Measurements from ENCODE around the gene ZFHX3. TPM values are rescaled to one million over a fixed set of nuclear protein-coding genes. Genes with fewer than 3 reads are reported as not detected.
"Not testable (repeated sequence)": the region's sequence is repeated elsewhere in the genome, so short reads cannot be mapped to it uniquely, and the experiment has no call there.

Gene ZFHX3
- total RNA-seq, 1 donor from 2014 or later: 0.81 TPM

GRCh38 chr16:73000907-73001521 lies 46.9 kb downstream of the ZFHX3 start:
- intact Hi-C loops (cut with micrococcal nuclease): no loop called here

- intact Hi-C loops (cut with micrococcal nuclease): no loop called here
These were observed 47.7 kb downstream of the ZFHX3 start for GRCh38 chr16:73000020-73000906.

- intact Hi-C loops (cut with micrococcal nuclease): no loop called here
These were observed 48.3 kb downstream of the ZFHX3 start for GRCh38 chr16:72999541-73000019.

GRCh38 chr16:72997141-72997542 lies 50.8 kb downstream of the ZFHX3 start:
- intact Hi-C loops (cut with micrococcal nuclease): no loop called here

- intact Hi-C loops (cut with micrococcal nuclease): no loop called here
These were observed 51.5 kb downstream of the ZFHX3 start for GRCh38 chr16:72996291-72997062.

GRCh38 chr16:72995882-72996270 lies 52.1 kb downstream of the ZFHX3 start:
- intact Hi-C loops (cut with micrococcal nuclease): loop anchor here (1.0 kb wide), 1 partner anchor 24 kb away; no protein-coding TSS in a partner anchor

GRCh38 chr16:72995151-72995881 lies 52.6 kb downstream of the ZFHX3 start:
- intact Hi-C loops (cut with micrococcal nuclease): loop anchor here (1.0 kb wide), 1 partner anchor 23 kb away; no protein-coding TSS in a partner anchor

- intact Hi-C loops (cut with micrococcal nuclease): no loop called here
These were observed 55.8 kb downstream of the ZFHX3 start for GRCh38 chr16:72992142-72992601.

GRCh38 chr16:72991644-72992043 lies 56.3 kb downstream of the ZFHX3 start:
- intact Hi-C loops (cut with micrococcal nuclease): no loop called here

- intact Hi-C loops (cut with micrococcal nuclease): no loop called here
These were observed 56.7 kb downstream of the ZFHX3 start for GRCh38 chr16:72991211-72991610.

- intact Hi-C loops (cut with micrococcal nuclease): no loop called here
These were observed 57.4 kb downstream of the ZFHX3 start for GRCh38 chr16:72990571-72990970.

- intact Hi-C loops (cut with micrococcal nuclease): no loop called here
These were observed 58.1 kb downstream of the ZFHX3 start for GRCh38 chr16:72989579-72990551.

GRCh38 chr16:72989203-72989578 lies 58.7 kb downstream of the ZFHX3 start:
- intact Hi-C loops (cut with micrococcal nuclease): not testable (repeated sequence)

- intact Hi-C loops (cut with micrococcal nuclease): no loop called here
These were observed 59.4 kb downstream of the ZFHX3 start for GRCh38 chr16:72988569-72988968.

GRCh38 chr16:72987480-72987901 lies 60.4 kb downstream of the ZFHX3 start:
- intact Hi-C loops (cut with micrococcal nuclease): no loop called here

- intact Hi-C loops (cut with micrococcal nuclease): no loop called here
These were observed 61.9 kb downstream of the ZFHX3 start for GRCh38 chr16:72985995-72986394.

GRCh38 chr16:72985148-72985941 lies 62.6 kb downstream of the ZFHX3 start:
- intact Hi-C loops (cut with micrococcal nuclease): no loop called here

- intact Hi-C loops (cut with micrococcal nuclease): no loop called here
These were observed 64.1 kb downstream of the ZFHX3 start for GRCh38 chr16:72983728-72984350.
